Measurements from ENCODE around the gene FAM32A.

FAM32A gene

DNA sequence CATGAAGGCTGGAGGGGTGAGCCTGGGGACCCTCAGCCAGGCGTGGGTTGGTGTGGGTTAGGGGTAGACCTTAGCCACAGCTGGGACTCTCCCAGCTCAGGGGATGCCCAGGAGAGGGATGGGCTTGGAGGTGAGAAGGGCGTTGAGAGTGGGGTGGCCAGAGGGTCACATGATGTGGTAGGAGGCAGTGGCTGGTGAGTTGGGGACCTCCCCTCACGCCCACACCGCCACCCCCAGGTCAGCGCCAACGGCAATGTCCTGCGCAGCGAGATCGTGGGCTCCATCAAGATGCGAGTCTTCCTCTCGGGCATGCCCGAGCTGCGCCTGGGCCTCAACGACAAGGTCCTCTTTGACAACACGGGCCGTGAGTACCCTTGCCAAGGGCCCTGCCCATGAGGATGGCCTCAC is 41.0 kb downstream of the FAM32A start:
- no peak for DNase-seq

GRCh38 chr19:16226878-16227836 is 41.9 kb downstream of the FAM32A start:
- peak; percentile 54 for DNase-seq

- no peak for DNase-seq
Measured at GRCh38 chr19:16227837-16228636, 42.8 kb downstream of the FAM32A start.

GRCh38 chr19:16228637-16229321 is 43.6 kb downstream of the FAM32A start:
- no peak for DNase-seq

- DNase-seq: peak; percentile 54
Measured at GRCh38 chr19:16229322-16229641, 44.1 kb downstream of the FAM32A start.

- peak; percentile 45 for DNase-seq
Measured at GRCh38 chr19:16232127-16232526, 46.9 kb downstream of the FAM32A start.

- peak; percentile 54 for DNase-seq
Measured at GRCh38 chr19:16232568-16232967, 47.4 kb downstream of the FAM32A start.

- DNase-seq: peak; percentile 58
Measured at GRCh38 chr19:16233081-16233776, 48.0 kb downstream of the FAM32A start.

DNA sequence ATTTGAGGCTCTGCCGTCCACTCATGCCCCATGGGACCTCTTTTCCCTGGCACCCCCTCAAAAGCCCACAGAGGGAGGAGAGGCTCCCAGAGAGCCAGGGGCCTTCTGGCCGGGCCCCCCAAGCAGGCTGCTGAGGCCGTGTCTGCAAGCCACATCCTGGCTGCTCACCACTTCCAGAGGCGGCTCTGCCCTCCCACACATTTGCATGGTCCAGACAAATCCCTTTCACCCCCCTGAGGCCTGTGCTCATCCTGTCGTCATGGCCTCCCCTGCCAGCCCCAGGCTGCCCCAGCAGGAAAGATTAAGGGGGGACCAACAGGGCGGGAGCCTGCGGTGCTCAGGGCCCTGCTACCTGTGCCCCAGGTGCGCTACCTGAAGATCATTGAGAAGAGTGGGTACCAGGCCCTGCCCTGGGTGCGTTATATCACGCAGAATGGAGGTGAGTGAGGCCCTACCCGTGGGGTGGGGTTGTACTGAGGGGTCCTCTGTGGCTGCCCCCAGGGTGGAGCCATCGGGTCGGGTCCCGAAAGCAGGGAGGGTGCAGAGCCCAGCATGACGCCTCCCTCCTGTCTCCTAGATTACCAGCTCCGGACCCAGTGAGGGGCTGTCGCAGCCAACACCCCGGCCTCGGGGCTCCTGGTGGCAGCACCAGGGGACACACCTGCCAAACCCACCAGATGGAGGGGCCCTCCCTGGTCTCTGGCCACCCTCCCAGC is 48.8 kb downstream of the FAM32A start:
- DNase-seq: peak; percentile 55

DNA sequence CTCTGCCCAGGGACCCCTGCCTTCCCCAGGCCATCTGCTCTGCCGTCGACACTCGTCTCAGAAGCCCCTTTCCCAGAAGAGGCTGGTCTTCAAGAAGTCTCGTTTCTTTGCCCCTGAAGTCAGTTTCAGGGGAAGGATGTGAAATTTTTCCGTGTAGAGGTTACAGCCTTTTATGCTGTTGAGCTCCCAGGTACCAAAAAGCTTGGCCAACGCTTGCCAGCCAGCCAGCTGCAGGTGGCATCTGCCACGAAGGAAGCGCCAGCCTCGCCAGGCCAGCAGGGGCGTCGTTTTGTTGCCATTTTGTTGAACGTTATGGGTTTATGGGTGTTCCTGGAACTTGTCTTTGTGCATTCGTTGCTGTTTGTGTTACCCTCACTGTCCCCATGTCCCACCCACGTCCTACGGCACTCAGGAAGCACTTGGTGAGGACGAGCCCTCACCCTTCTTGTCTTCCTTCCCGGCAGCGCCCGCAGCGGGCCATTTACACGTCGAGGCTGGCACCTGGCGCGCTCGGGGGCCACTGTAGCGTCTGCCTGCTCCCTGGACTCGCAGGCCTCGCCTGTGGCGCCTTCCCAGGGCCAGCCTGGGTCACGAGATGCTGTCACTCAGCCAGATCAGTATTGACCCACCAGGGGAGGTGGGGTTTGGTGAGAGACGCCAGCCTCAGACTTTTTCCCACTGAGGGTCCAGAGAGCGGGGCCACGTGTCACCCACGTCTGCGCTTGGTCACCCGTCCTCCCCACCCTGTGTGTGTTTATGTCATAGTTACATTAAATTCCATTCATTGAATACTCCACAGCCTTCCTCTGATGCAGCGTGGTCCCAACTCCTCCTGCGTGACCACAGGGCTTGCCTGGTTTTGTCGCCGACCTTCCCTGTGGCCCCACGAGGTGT is 49.6 kb downstream of the FAM32A start:
- DNase-seq: no peak

DNA sequence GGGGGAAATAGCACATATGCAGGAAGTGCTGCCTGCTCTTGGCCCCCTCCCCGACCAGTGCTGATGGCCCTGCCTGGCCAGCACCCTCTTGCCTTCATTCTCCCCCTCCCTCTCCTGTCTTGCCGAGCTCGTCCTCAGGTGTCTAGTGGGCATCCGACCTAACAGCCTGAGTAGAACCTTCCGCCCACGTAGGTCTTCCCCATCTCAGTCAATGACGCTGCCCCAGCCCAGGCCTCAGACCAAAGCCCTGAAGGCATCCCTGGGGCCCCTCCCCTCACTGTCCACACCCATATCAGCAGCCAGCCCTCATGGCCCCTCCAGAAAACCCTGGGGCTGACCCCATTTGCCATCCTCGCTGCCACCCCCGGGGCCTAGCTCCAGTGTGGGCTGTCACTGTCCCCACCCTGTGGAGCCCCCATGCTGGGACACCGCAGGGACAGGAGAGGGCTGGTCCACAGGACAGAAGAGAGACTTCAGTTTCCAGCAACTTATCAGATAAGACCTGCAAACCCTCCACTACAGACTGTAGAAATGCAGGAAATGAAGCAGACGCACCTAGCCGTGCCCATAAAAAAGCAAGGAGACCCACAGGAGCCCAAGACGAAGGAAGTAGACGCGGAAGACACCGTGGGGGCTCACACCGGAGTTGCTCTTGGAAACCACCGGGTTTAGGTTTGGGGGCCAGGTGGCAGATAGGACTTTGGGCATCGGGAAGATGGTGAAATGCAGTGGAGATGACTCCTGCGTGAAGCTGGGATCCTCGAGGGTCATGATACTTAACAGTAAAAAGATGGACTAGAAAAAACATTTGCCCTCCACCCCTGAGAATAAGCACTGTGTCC is 50.8 kb downstream of the FAM32A start:
- no peak for DNase-seq

Measured in activated effector memory CD4-positive, alpha-beta T cell treated with anti-CD3 and anti-CD28 coated beads, Interleukin-2, amount 50 U/mL, for 16 hours (primary cell).